Measurements from ENCODE around the gene TMEM214. TPM values are rescaled to one million over a fixed set of nuclear protein-coding genes. Genes with fewer than 3 reads are reported as not detected.
A peak's percentile ranks its signal among the peaks of the same experiment; 100 is the strongest.
"Not testable (repeated sequence)": the region's sequence is repeated elsewhere in the genome, so short reads cannot be mapped to it uniquely, and the experiment has no call there.

TMEM214 gene
- polyA plus RNA-seq, 4 donors: 56.9 to 90.7 (median 71.4) TPM

GRCh38 chr2:27060323-27060722, 27.6 kb downstream of the TMEM214 start:
- no peak for DNase-seq (ENCODE audit: low read depth in 4 of 4, low spot score in 3 of 4)

GRCh38 chr2:27065128-27065527, 32.4 kb downstream of the TMEM214 start:
- no peak for DNase-seq (ENCODE audit: low read depth in 4 of 4, low spot score in 3 of 4)

GRCh38 chr2:27067385-27067784, 34.6 kb downstream of the TMEM214 start:
- no peak for DNase-seq (ENCODE audit: low read depth in 4 of 4, low spot score in 3 of 4)

GRCh38 chr2:27069436-27069835, 36.7 kb downstream of the TMEM214 start:
- no peak for DNase-seq (ENCODE audit: low read depth in 4 of 4, low spot score in 3 of 4)

- no peak for DNase-seq (ENCODE audit: low read depth in 4 of 4, low spot score in 3 of 4)
Observed at GRCh38 chr2:27069961-27070618, 37.3 kb downstream of the TMEM214 start.

- DNase-seq (ENCODE audit: low read depth in 4 of 4, low spot score in 3 of 4): no peak
Observed at GRCh38 chr2:27070653-27071276, 38.0 kb downstream of the TMEM214 start.

- DNase-seq (ENCODE audit: low read depth in 4 of 4, low spot score in 3 of 4): peak in 3 of 4 donors; percentile 87 to 90 (median 87)
Observed at GRCh38 chr2:27071277-27071989, 38.7 kb downstream of the TMEM214 start, which contains the start of gene OST4. OST4 (minus strand) TSS chr2:27071654.

GRCh38 chr2:27071990-27072830, 39.4 kb downstream of the TMEM214 start:
- peak in 1 of 4 donors; percentile 84 for DNase-seq (ENCODE audit: low read depth in 4 of 4, low spot score in 3 of 4)

- DNase-seq (ENCODE audit: low read depth in 4 of 4, low spot score in 3 of 4): no peak
Observed at GRCh38 chr2:27072920-27073319, 40.2 kb downstream of the TMEM214 start.

- no peak for DNase-seq (ENCODE audit: low read depth in 4 of 4, low spot score in 3 of 4)
Observed at GRCh38 chr2:27073782-27074181, 41.0 kb downstream of the TMEM214 start.

GRCh38 chr2:27074738-27075565, 42.2 kb downstream of the TMEM214 start:
- no peak for DNase-seq (ENCODE audit: low read depth in 4 of 4, low spot score in 3 of 4)

GRCh38 chr2:27075566-27075871, 42.8 kb downstream of the TMEM214 start:
- DNase-seq (ENCODE audit: low read depth in 4 of 4, low spot score in 3 of 4): not testable (repeated sequence)

GRCh38 chr2:27076323-27076722, 43.6 kb downstream of the TMEM214 start:
- DNase-seq (ENCODE audit: low read depth in 4 of 4, low spot score in 3 of 4): no peak

GRCh38 chr2:27077231-27077630, 44.5 kb downstream of the TMEM214 start:
- no peak for DNase-seq (ENCODE audit: low read depth in 4 of 4, low spot score in 3 of 4)

- DNase-seq (ENCODE audit: low read depth in 4 of 4, low spot score in 3 of 4): peak in 1 of 4 donors; percentile 76
Observed at GRCh38 chr2:27078267-27079194, 45.8 kb downstream of the TMEM214 start, which contains the start of gene EMILIN1. EMILIN1 (plus strand) TSS chr2:27078615; CDS start chr2:27079066, 451 bp downstream.

GRCh38 chr2:27079233-27080139, 46.7 kb downstream of the TMEM214 start:
- no peak for DNase-seq (ENCODE audit: low read depth in 4 of 4, low spot score in 3 of 4)

GRCh38 chr2:27080140-27080469, 47.3 kb downstream of the TMEM214 start:
- DNase-seq (ENCODE audit: low read depth in 4 of 4, low spot score in 3 of 4): no peak

- no peak for DNase-seq (ENCODE audit: low read depth in 4 of 4, low spot score in 3 of 4)
Observed at GRCh38 chr2:27080603-27080936, 47.8 kb downstream of the TMEM214 start.
